ENCODE measurements around the gene ALDH3B1. TPM values are rescaled to one million over a fixed set of nuclear protein-coding genes. Genes with fewer than 3 reads are reported as not detected.

The ALDH3B1 gene
- total and polyA plus RNA-seq, 2 donors from 2014 or later = 20.9 to 42.7 TPM

DNA sequence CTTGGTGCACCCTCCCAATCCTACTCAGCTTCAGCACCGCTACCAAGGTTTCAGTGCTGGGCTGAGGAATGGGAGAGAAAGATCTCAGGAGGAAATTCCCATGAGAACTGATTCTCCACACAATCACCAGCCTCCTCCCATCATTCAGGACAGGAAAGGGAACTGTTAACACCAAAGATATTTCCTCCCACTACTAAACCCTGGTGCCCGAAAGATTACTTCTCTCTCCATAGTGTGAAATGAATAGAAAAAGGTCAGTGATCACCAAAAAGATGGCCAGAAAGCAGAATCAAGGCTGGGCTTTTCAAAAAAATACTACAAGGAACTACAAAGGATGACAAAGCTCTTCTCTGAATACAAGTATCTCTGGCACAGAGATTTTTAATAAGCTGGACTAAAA, 54.8 kb downstream of the ALDH3B1 start:
- no peak overlapping the region for H3K4me3 ChIP-seq (ENCODE audit: low read length in 3 of 3)
- intact Hi-C loops (cut with DNase I) = no loop called here
- no peak for FAIRE-seq
- H3K9me3 ChIP-seq (ENCODE audit: control insufficient read depth in 2 of 3, insufficient read depth in 1 of 3, low read length in 3 of 3) = no peaks in the 10 kb centered on the region
- peaks cover 7 to 69% (median 41%) of the 10 kb centered on the region in 3 donors for H3K36me3 ChIP-seq (ENCODE audit: control insufficient read depth in 2 of 3, insufficient read depth in 3 of 3, low read length in 3 of 3)
- no peak overlapping the region for H3K9ac ChIP-seq (ENCODE audit: low read length in 3 of 3)
- H3K27me3 ChIP-seq (ENCODE audit: control insufficient read depth, insufficient read depth, low read length) = no peaks in the 10 kb centered on the region
- DNase-seq = no peak
- no peak overlapping the region for H3K27ac ChIP-seq (ENCODE audit: low read depth in 2 of 2, low read length in 2 of 2)
- TF ChIP-seq, protein P1, sequence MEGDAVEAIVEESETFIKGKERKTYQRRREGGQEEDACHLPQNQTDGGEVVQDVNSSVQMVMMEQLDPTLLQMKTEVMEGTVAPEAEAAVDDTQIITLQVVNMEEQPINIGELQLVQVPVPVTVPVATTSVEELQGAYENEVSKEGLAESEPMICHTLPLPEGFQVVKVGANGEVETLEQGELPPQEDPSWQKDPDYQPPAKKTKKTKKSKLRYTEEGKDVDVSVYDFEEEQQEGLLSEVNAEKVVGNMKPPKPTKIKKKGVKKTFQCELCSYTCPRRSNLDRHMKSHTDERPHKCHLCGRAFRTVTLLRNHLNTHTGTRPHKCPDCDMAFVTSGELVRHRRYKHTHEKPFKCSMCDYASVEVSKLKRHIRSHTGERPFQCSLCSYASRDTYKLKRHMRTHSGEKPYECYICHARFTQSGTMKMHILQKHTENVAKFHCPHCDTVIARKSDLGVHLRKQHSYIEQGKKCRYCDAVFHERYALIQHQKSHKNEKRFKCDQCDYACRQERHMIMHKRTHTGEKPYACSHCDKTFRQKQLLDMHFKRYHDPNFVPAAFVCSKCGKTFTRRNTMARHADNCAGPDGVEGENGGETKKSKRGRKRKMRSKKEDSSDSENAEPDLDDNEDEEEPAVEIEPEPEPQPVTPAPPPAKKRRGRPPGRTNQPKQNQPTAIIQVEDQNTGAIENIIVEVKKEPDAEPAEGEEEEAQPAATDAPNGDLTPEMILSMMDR (IDR thresholded peaks at IDR 0.05; ENCODE audit: borderline replicate concordance, extremely low read depth, insufficient read depth) = no peak
- H3K4me1 ChIP-seq (ENCODE audit: control insufficient read depth in 2 of 3, insufficient read depth in 2 of 3, low read depth in 1 of 3, low read length in 3 of 3) = no peaks in the 10 kb centered on the region

DNA sequence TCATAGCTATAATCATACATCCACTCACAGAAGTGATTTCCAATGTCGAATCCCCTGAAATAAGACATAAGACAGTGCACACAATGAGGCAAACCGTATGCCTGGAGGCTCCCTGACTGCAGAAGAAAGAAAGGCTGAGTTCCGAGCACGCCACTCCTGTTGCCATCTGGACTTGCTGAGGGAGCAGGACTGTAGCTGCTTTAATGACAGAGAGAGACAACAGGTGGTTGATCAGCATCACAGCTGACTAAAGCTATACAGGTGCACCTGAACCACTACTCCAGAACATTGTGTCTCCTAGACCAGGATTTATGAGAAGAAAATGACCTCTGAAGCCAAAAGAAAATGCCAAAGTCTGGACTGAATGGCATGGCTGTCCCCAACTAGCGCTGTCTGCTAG, 55.7 kb downstream of the ALDH3B1 start:
- H3K4me3 ChIP-seq (ENCODE audit: low read length in 3 of 3) = no peak overlapping the region
- DNase-seq (no peak), FAIRE-seq (no peak)
- no peaks in the 10 kb centered on the region for H3K27me3 ChIP-seq (ENCODE audit: control insufficient read depth, insufficient read depth, low read length)
- no peak overlapping the region for H3K9ac ChIP-seq (ENCODE audit: low read length in 3 of 3)
- no peak overlapping the region for H3K27ac ChIP-seq (ENCODE audit: low read depth in 2 of 2, low read length in 2 of 2)
- TF ChIP-seq, protein P1 (IDR thresholded peaks at IDR 0.05; ENCODE audit: borderline replicate concordance, extremely low read depth, insufficient read depth) = no peak
- H3K36me3 ChIP-seq (ENCODE audit: control insufficient read depth in 2 of 3, insufficient read depth in 3 of 3, low read length in 3 of 3) = peaks cover 7 to 78% (median 45%) of the 10 kb centered on the region in 3 donors
- intact Hi-C loops (cut with DNase I) = no loop called here
- H3K4me1 ChIP-seq (ENCODE audit: control insufficient read depth in 2 of 3, insufficient read depth in 2 of 3, low read depth in 1 of 3, low read length in 3 of 3) = no peaks in the 10 kb centered on the region
- no peaks in the 10 kb centered on the region for H3K9me3 ChIP-seq (ENCODE audit: control insufficient read depth in 2 of 3, insufficient read depth in 1 of 3, low read length in 3 of 3)

DNA sequence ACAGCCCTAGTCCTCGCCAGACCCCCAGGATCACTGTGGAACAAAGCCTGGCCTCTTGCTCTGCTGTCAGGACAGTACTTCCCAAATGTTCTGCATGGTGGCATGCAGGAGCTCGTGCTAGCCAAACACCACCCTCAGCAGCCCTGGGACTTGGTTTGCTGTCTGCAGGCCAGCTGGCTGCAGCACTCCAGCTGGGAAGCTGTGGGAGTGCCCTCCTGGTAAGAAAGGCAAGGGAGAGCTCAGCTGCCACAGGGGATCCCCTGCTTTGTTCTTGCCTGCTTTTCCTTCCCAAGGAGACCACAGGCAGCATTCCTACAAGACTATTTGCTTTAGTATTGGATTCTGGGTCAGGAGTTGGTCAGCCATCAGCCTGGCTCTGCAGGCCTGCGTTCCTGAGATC, 56.6 kb downstream of the ALDH3B1 start:
- intact Hi-C loops (cut with DNase I) = no loop called here
- FAIRE-seq (no peak), DNase-seq (no peak)
- TF ChIP-seq, protein P1 (IDR thresholded peaks at IDR 0.05; ENCODE audit: borderline replicate concordance, extremely low read depth, insufficient read depth) = no peak
- Histone ChIP-seq H3K9me3 (ENCODE audit: control insufficient read depth in 2 of 3, insufficient read depth in 1 of 3, low read length in 3 of 3) (no peaks in the 10 kb centered on the region), H3K27me3 (ENCODE audit: control insufficient read depth, insufficient read depth, low read length) (no peaks in the 10 kb centered on the region), H3K4me3 (ENCODE audit: low read length in 3 of 3) (no peak overlapping the region), H3K9ac (ENCODE audit: low read length in 3 of 3) (no peak overlapping the region), H3K4me1 (ENCODE audit: control insufficient read depth in 2 of 3, insufficient read depth in 2 of 3, low read depth in 1 of 3, low read length in 3 of 3) (no peaks in the 10 kb centered on the region), H3K27ac (ENCODE audit: low read depth in 2 of 2, low read length in 2 of 2) (no peak overlapping the region), H3K36me3 (ENCODE audit: control insufficient read depth in 2 of 3, insufficient read depth in 3 of 3, low read length in 3 of 3) (peaks cover 7 to 82% (median 42%) of the 10 kb centered on the region in 3 donors)

DNA sequence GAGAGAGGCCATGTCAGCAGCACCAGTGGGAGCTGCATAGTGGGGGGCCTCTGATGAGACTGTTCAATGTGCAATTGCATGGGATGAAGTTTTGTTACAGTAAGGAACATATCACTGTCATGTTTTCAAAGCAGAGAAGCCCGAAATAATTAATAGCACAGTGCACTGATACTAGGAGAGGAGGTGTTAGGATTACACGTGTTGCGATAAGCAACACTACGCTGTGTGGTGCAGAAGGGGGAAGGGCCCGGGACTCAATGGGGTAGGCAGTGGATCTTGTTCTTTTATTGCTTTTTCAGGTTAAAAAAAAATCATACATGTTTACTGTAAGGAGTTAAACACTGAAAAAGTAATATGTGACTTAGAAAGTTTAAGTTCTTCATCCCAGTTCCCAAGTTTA, 57.9 kb downstream of the ALDH3B1 start:
- FAIRE-seq = no peak
- DNase-seq = no peak
- H3K4me3 ChIP-seq (ENCODE audit: low read length in 3 of 3) = no peak overlapping the region
- no peak overlapping the region for H3K9ac ChIP-seq (ENCODE audit: low read length in 3 of 3)
- intact Hi-C loops (cut with DNase I) = no loop called here
- no peaks in the 10 kb centered on the region for H3K27me3 ChIP-seq (ENCODE audit: control insufficient read depth, insufficient read depth, low read length)
- H3K27ac ChIP-seq (ENCODE audit: low read depth in 2 of 2, low read length in 2 of 2) = no peak overlapping the region
- H3K36me3 ChIP-seq (ENCODE audit: control insufficient read depth in 2 of 3, insufficient read depth in 3 of 3, low read length in 3 of 3) = peaks cover 7 to 81% (median 39%) of the 10 kb centered on the region in 3 donors
- H3K4me1 ChIP-seq (ENCODE audit: control insufficient read depth in 2 of 3, insufficient read depth in 2 of 3, low read depth in 1 of 3, low read length in 3 of 3) = no peaks in the 10 kb centered on the region
- TF ChIP-seq, protein P1 (IDR thresholded peaks at IDR 0.05; ENCODE audit: borderline replicate concordance, extremely low read depth, insufficient read depth) = no peak
- H3K9me3 ChIP-seq (ENCODE audit: control insufficient read depth in 2 of 3, insufficient read depth in 1 of 3, low read length in 3 of 3) = no peaks in the 10 kb centered on the region
